GM21825 (cell line): ENCODE data around the gene MAML1.

Source experiments
- ATAC-seq: cut with Tn5 transposase; IDR thresholded peaks from one replicate; pipeline ENCODE4 v1.9.1; 2021; ENCODE audit warnings: mild to moderate bottlenecking, moderate library complexity; ENCODE audit not compliant: unreplicated experiment

The MAML1 gene

GRCh38 chr5:179819296-179820126, 86.9 kb downstream of the MAML1 start:
- ATAC-seq, result peak; percentile 21

- ATAC-seq, result no peak
These were observed 87.5 kb downstream of the MAML1 start for GRCh38 chr5:179820127-179820482.

- ATAC-seq, result peak; percentile 38
These were observed 88.1 kb downstream of the MAML1 start, which contains the start of gene SQSTM1 for GRCh38 chr5:179820483-179821297. SQSTM1 (plus strand) TSS chr5:179820905; CDS start chr5:179820937, 32 bp downstream.

- peak; percentile 42 for ATAC-seq
These were observed 88.9 kb downstream of the MAML1 start for GRCh38 chr5:179821298-179822058.

- no peak for ATAC-seq
These were observed 89.4 kb downstream of the MAML1 start for GRCh38 chr5:179822059-179822432.

- no peak for ATAC-seq
These were observed 89.9 kb downstream of the MAML1 start for GRCh38 chr5:179822444-179822990.

- no peak for ATAC-seq
These were observed 91.5 kb downstream of the MAML1 start for GRCh38 chr5:179823937-179824744.

GRCh38 chr5:179824745-179825112, 92.1 kb downstream of the MAML1 start:
- no peak for ATAC-seq

- ATAC-seq, result no peak
These were observed 93.1 kb downstream of the MAML1 start for GRCh38 chr5:179825655-179826182.
